HL-60 (cell line): Measurements from ENCODE around the gene CTAGE9.

Source experiments
- CTCF ChIP-seq: IDR thresholded peaks from one replicate; pipeline ENCODE4 v1.5.1; 2011; ENCODE audit warnings: low read length, control low read depth, inconsistent platforms; ENCODE audit not compliant: insufficient read depth
- POLR2AphosphoS5 ChIP-seq: IDR thresholded peaks from 2 replicates; pipeline ENCODE4 v1.6.1; 2012; ENCODE audit warnings: low read depth
- REST ChIP-seq: IDR thresholded peaks from 2 replicates; pipeline ENCODE4 v1.6.1; 2012; ENCODE audit warnings: low read depth; ENCODE audit not compliant: insufficient replicate concordance
- SPI1 ChIP-seq: IDR thresholded peaks from 2 replicates; pipeline ENCODE4 v1.6.1; 2012; ENCODE audit warnings: low read depth, mild to moderate bottlenecking, borderline replicate concordance

GRCh38 chr6:131687022-131687421, 23.8 kb downstream of the CTAGE9 start:
- TF ChIP-seq CTCF (no peak), REST (no peak), POLR2AphosphoS5 (no peak), SPI1 (no peak)
